B cell (primary cell): Measurements from ENCODE around the gene GPC4. TPM values are rescaled to one million over a fixed set of nuclear protein-coding genes. Genes with fewer than 3 reads are reported as not detected.

Experiments used
- ATAC-seq: fragments of 200-7000 bp; cut with Tn5 transposase; one replicate; pipeline ENCODE4 v1.10.0; 2021; ENCODE audit warnings: low read depth, mild to moderate bottlenecking, moderate number of reproducible peaks, moderate library complexity
- CTCF ChIA-PET: fragments of 350-600 bp; sonication (Branson Sonifier 250); formaldehyde crosslinking; loops from one replicate; lab custom pipeline; 2021; ENCODE audit warnings: antibody characterized with exemption, inconsistent platforms; lab: Charles Lee
- POLR2A ChIA-PET: fragments of 350-600 bp; sonication (Branson Sonifier 250); formaldehyde crosslinking; loops from one replicate; lab custom pipeline; 2021; ENCODE audit warnings: antibody characterized with exemption; lab: Charles Lee
- DNase-seq: peaks from one replicate; pipeline ENCODE4 v3.0.0; 2013
- H2AFZ ChIP-seq: 2 replicates; pipeline ENCODE4 v1.6.1; 2012; ENCODE audit warnings: mild to moderate bottlenecking, low read depth, low read length; ENCODE audit not compliant: insufficient read depth, poor library complexity, severe bottlenecking
- H3K27ac ChIP-seq, 2 donors: 1 replicate in 1 of 2; 2 replicates in 1 of 2; pipeline ENCODE4 v1.5.1; 2012 to 2013; ENCODE audit warnings: low read length in 2 of 2, mild to moderate bottlenecking in 2 of 2, moderate library complexity in 1 of 2
- H3K27me3 ChIP-seq, 4 experiments: fragments of 200-600 bp in 1 of 4; sonication (generic) in 1 of 4; replicated peaks in 1 of 4; 1 replicate in 2 of 4; 2 replicates in 2 of 4; pipeline versions ENCODE4 v1.6.1 to v1.7.0; 2013 to 2016; ENCODE audit warnings: low read length in 3 of 4, mild to moderate bottlenecking in 2 of 4, mixed read lengths in 1 of 4, moderate library complexity in 1 of 4; ENCODE audit not compliant: insufficient read depth in 4 of 4, control insufficient read depth in 3 of 4; ENCODE audit errors: control extremely low read depth in 1 of 4
- H3K36me3 ChIP-seq, 2 experiments: replicated peaks in 1 of 2; 1 replicate in 1 of 2; 2 replicates in 1 of 2; pipeline versions ENCODE4 v1.6.1 to v1.7.1; 2013; ENCODE audit warnings: low read length in 1 of 2; ENCODE audit not compliant: insufficient read depth in 2 of 2, control insufficient read depth in 1 of 2; ENCODE audit errors: control extremely low read depth in 1 of 2, extremely low read depth in 1 of 2
- H3K4me1 ChIP-seq, 2 donors: fragments of 200-600 bp in 1 of 2; sonication (generic) in 1 of 2; 1 replicate in 1 of 2; 2 replicates in 1 of 2; pipeline versions ENCODE4 v1.5.1 to v1.6.1; 2013 to 2017; ENCODE audit warnings: low read length in 2 of 2; ENCODE audit not compliant: control insufficient read depth in 2 of 2, insufficient read depth in 2 of 2
- H3K4me2 ChIP-seq: replicated peaks from 2 replicates; pipeline ENCODE3; 2012; ENCODE audit warnings: mild to moderate bottlenecking, low read depth, low read length; ENCODE audit not compliant: poor library complexity, severe bottlenecking
- H3K4me3 ChIP-seq, 5 experiments: fragments of 200-600 bp in 1 of 5; sonication (generic) in 1 of 5; 1 replicate in 3 of 5; 2 replicates in 2 of 5; pipeline versions ENCODE4 v1.5.1 to v1.7.0; 2011 to 2016; ENCODE audit warnings: low read length in 4 of 5, mild to moderate bottlenecking in 4 of 5, low read depth in 2 of 5, control low read depth in 1 of 5, moderate library complexity in 1 of 5; ENCODE audit not compliant: insufficient read depth in 1 of 5; ENCODE audit errors: control extremely low read depth in 1 of 5, extremely low read depth in 1 of 5
- H3K79me2 ChIP-seq: fragments of 200-600 bp; sonication (generic); one replicate; pipeline ENCODE4 v1.6.0; 2016; ENCODE audit warnings: low read length; ENCODE audit not compliant: control insufficient read depth, insufficient read depth
- H3K9ac ChIP-seq: fragments of 200-600 bp; sonication (generic); 2 replicates; pipeline ENCODE4 v1.6.1; 2017; ENCODE audit warnings: mild to moderate bottlenecking, low read length, moderate library complexity
- H3K9me3 ChIP-seq, 3 donors: one replicate each; pipeline versions ENCODE4 v1.6.1 to v1.7.1; 2013; ENCODE audit warnings: low read length in 2 of 3; ENCODE audit not compliant: control insufficient read depth in 2 of 3, insufficient read depth in 1 of 3; ENCODE audit errors: control extremely low read depth in 1 of 3
- H4K20me1 ChIP-seq: 2 replicates; pipeline ENCODE4 v1.6.0; 2012; ENCODE audit warnings: mild to moderate bottlenecking, low read length; ENCODE audit not compliant: insufficient read depth, control insufficient read depth, poor library complexity, severe bottlenecking
- H3K27ac Mint-ChIP-seq: one replicate; pipeline ENCODE4 v1.8.0; 2021; ENCODE audit warnings: mixed read lengths
- H3K27me3 Mint-ChIP-seq: one replicate; pipeline ENCODE4 v1.8.0; 2021; ENCODE audit warnings: mixed read lengths
- H3K4me1 Mint-ChIP-seq: one replicate; pipeline ENCODE4 v1.8.0; 2021; ENCODE audit warnings: mixed read lengths
- H3K4me3 Mint-ChIP-seq: one replicate; pipeline ENCODE4 v1.8.0; 2021; ENCODE audit warnings: mixed read lengths
- H3K9me3 Mint-ChIP-seq: one replicate; pipeline ENCODE4 v1.8.0; 2022; ENCODE audit warnings: mixed read lengths; ENCODE audit not compliant: insufficient read depth
- EZH2 ChIP-seq: IDR thresholded peaks from 2 replicates; pipeline ENCODE4 v1.6.1; 2012; ENCODE audit warnings: borderline replicate concordance, low read depth, mild to moderate bottlenecking, moderate library complexity, low read length; ENCODE audit not compliant: insufficient read depth, poor library complexity, severe bottlenecking
- WGBS: methylation state at CpG from one replicate; pipeline ENCODE4 v1.1.5; 2013; ENCODE audit warnings: missing lambda C conversion rate; ENCODE audit not compliant: insufficient coverage; 5-methylcytosine and 5-hydroxymethylcytosine counted together
- intact Hi-C: fragments of 100-400 bp; cut with micrococcal nuclease; formaldehyde crosslinking; loops from one replicate; pipeline ENCODE4 v1.10.0; 2022
- polyA plus RNA-seq: library from polyadenylated mRNA; depleted of rRNA; stranded (reverse); fragments of >200 nt; gene quantifications from 2 replicates; pipeline ENCODE4 v1.2.3, GENCODE V29; 2012
- total RNA-seq, 2 donors: library from RNA; stranded (reverse); fragments of 120-200 nt in 1 of 2; gene quantifications; 1 replicate in 1 of 2; 2 replicates in 1 of 2; pipeline versions ENCODE4 v1.2.3 to v1.2.4, GENCODE V29; 2013 to 2022
- TF ChIP-seq, protein P1 (sequence below): fragments of 200-600 bp; IDR thresholded peaks from one replicate; pipeline ENCODE4 v1.8.0; 2022; ENCODE audit warnings: antibody characterized with exemption, mild to moderate bottlenecking

The GPC4 gene
- total and polyA plus RNA-seq, 2 donors (not counting 1 experiment from before 2014, with no cell fraction given) = 0.30 to 0.47 TPM

- WGBS = no CpG with 5 or more reads among the region's 10 CpGs
- H3K27ac Mint-ChIP-seq = no peak overlapping the region
- CTCF ChIA-PET = no interaction called here
- no peak for ATAC-seq
- intact Hi-C loops = no loop called here
- Histone ChIP-seq H2AFZ (no peak overlapping the region), H3K9ac (no peak overlapping the region), H3K4me1 (no peaks in the 10 kb centered on the region), H3K79me2 (no peaks in the 10 kb centered on the region), H3K4me2 (no peak overlapping the region), H3K36me3 (no peaks in the 10 kb centered on the region), H3K27ac (no peak overlapping the region), H3K27me3 (no peaks in the 10 kb centered on the region), H3K9me3 (no peaks in the 10 kb centered on the region), H4K20me1 (no peaks in the 10 kb centered on the region), H3K4me3 (no peak overlapping the region)
- no peak for TF ChIP-seq EZH2
- TF ChIP-seq, protein P1, sequence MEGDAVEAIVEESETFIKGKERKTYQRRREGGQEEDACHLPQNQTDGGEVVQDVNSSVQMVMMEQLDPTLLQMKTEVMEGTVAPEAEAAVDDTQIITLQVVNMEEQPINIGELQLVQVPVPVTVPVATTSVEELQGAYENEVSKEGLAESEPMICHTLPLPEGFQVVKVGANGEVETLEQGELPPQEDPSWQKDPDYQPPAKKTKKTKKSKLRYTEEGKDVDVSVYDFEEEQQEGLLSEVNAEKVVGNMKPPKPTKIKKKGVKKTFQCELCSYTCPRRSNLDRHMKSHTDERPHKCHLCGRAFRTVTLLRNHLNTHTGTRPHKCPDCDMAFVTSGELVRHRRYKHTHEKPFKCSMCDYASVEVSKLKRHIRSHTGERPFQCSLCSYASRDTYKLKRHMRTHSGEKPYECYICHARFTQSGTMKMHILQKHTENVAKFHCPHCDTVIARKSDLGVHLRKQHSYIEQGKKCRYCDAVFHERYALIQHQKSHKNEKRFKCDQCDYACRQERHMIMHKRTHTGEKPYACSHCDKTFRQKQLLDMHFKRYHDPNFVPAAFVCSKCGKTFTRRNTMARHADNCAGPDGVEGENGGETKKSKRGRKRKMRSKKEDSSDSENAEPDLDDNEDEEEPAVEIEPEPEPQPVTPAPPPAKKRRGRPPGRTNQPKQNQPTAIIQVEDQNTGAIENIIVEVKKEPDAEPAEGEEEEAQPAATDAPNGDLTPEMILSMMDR = no peak
- H3K4me3 Mint-ChIP-seq = no peak overlapping the region
- H3K9me3 Mint-ChIP-seq = no peaks in the 10 kb centered on the region
- no peaks in the 10 kb centered on the region for H3K27me3 Mint-ChIP-seq
- DNase-seq = no peak
- POLR2A ChIA-PET = no interaction called here
- H3K4me1 Mint-ChIP-seq = no peaks in the 10 kb centered on the region
Observed at GRCh38 chrX:133402830-133403625, 12.3 kb downstream of the GPC4 start.

- Histone ChIP-seq H3K27me3 (no peaks in the 10 kb centered on the region), H3K27ac (no peak overlapping the region), H3K4me3 (no peak overlapping the region), H3K9ac (no peak overlapping the region), H3K4me2 (no peak overlapping the region), H3K36me3 (no peaks in the 10 kb centered on the region), H2AFZ (no peak overlapping the region), H3K9me3 (no peaks in the 10 kb centered on the region), H3K79me2 (no peaks in the 10 kb centered on the region), H3K4me1 (no peaks in the 10 kb centered on the region), H4K20me1 (no peaks in the 10 kb centered on the region)
- H3K4me1 Mint-ChIP-seq = no peaks in the 10 kb centered on the region
- no peak for ATAC-seq
- H3K27ac Mint-ChIP-seq = no peak overlapping the region
- intact Hi-C loops = no loop called here
- H3K4me3 Mint-ChIP-seq = no peak overlapping the region
- DNase-seq = no peak
- no peaks in the 10 kb centered on the region for H3K27me3 Mint-ChIP-seq
- TF ChIP-seq, protein P1 = no peak
- no peak for TF ChIP-seq EZH2
- no peaks in the 10 kb centered on the region for H3K9me3 Mint-ChIP-seq
- CTCF ChIA-PET = no interaction called here
- POLR2A ChIA-PET = no interaction called here
- WGBS = no CpG with 5 or more reads among the region's 2 CpGs
Observed at GRCh38 chrX:133402042-133402453, 13.2 kb downstream of the GPC4 start.
